SKM-1 treated with dmso at 0.1 percent for 144 hours (cell line): ENCODE measurements around the gene HS6ST3.
"Not testable (repeated sequence)": the region's sequence is repeated elsewhere in the genome, so short reads cannot be mapped to it uniquely, and the experiment has no call there.

ENCODE experiments used
- DNase-seq: peaks from one replicate; lab custom pipeline; 2025; ENCODE audit not compliant: unreplicated experiment; lab: John Stamatoyannopoulos, UW

Gene HS6ST3

DNA sequence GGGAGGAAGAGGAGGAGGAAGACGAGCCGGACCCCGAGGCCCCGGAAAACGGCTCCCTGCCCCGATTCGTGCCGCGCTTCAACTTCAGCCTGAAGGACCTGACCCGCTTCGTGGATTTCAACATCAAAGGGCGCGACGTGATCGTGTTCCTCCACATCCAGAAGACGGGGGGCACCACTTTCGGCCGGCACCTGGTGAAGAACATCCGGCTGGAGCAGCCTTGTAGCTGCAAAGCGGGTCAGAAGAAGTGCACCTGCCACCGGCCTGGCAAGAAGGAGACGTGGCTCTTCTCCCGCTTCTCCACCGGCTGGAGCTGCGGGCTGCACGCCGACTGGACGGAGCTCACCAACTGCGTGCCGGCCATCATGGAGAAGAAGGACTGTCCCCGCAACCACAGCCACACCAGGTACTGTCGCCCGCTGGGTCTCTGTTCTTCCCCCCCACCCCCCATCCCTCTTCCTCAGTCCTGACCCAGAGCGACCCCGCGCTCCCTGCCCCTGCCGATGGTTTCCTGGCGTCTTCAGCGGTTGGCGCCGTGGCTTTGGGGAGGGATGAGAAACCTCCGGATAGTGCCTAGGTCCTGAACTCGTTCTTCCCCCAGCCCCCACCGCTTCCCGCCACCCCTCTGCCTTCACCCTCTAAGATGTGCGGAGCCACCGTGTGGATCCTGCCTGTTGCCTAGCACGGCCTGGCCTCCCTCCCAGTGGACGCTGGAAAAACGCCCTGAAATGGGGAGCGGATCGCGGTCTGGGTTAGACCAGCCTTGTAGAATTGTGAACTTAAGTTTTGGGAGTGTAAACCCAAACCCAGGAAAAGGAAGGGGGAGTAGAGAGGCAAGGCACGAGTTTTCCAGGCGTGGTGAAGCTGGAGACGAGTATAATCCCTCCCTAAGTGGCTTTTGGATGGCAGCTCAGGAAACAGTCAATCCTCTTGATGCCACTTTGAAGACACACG, 1.5 kb downstream of the HS6ST3 start:
- DNase-seq = no peak

DNA sequence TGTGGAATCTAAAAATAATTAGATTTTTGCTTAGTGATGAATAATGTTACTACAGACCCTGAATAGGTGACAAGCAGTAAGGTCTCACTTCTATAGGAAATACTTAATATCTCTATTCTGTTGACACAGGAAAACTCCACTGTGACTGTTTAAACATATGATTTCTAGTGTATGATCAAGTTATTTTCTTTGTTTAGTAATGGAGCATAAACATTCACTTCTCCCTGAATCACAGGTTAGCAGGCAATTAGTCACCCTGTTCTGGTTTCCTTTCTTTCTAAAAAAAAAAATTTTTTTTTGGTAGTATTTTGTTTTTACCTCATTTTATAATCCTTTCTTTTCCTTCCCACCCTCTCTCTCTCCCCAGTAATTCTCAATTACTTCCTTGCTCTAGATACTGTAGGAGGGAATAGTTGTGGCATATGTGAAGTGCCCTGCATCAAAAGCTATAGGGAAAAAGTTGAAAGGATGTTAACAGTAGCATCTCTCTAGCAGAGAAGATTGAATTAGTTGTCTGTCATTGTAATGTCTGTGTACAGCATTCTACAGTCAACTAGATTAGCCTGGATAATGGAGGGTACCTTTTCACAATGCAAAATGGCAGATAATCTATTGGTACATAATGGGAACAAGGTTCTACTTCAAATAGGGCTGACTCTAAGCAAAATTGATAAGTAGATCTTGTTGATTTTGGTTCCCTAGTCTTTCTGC, 3.5 kb downstream of the HS6ST3 start:
- DNase-seq = no peak

DNA sequence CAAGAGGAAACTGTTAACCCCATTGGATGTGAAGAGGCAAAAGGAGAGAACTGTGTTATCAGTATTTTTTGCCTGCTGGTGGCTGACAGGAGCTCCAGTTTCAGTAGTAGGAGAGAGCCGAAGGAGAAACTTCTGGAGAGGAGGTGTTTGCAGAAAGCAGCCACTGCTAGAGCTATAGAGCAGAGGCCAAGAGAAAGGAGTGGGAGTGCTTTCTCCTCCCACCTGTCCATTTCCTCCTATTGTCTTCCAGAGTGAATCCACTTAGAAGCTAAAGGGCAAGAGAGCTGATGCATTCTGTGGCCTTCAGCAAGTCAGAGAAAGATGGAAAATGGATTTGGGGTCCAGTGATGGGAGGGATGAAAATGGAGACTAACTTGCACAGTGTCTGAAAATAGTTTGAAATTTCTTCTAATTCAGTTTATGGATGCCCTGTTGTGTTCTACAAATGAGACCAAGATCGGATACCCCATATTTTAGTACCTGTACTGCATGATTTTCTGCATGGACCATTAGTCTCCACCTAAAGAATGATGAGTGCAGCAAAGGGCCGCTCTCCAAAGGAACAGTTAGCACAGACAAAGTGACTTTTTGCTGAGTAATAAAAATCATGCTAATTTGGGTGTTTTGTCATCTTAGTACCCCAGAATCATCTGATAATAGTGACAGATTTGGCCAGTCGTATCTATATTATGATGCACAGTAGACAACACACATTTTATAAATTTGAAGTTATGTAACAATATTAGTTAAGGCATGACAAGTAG, 10.7 kb downstream of the HS6ST3 start:
- DNase-seq = no peak

DNA sequence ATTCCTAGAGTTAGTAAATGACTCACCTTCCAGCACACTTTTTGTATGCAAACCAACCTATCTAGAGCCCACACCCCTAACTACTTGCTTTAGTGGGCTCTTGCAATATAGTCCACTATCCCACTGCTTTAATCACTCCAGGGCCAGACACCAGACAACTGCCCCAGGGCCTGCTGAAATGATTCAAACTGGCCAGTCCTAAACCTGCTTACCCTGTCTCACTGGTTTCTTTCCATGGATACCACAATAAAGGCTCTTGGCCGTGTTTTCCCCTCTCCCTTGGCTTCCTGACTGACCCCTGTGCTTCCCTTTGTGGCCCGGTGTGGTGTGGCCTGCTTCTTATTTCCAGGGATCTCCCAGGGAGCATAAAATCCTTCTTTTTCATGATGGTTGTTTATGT, 14.6 kb downstream of the HS6ST3 start:
- DNase-seq = no peak

DNA sequence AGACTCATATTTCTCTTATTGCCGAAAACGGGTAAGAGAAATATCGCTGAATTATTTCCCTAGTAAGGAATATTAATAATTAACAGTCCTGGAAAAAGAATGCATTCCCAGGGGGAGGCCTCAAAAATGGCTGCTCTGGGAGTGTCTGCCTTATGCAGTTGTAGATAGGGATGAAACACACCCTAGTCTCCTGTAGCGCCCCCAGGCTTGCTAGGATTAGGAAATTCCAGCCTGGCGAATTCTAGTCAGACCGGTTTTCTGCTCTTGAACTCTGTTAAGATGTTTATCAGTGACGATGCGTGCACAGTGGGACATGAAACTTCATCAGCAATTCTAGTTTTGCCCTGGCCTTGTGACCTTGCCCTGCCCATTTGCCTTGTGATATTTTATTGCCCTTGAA, 18.2 kb downstream of the HS6ST3 start:
- DNase-seq = not testable (repeated sequence)

DNA sequence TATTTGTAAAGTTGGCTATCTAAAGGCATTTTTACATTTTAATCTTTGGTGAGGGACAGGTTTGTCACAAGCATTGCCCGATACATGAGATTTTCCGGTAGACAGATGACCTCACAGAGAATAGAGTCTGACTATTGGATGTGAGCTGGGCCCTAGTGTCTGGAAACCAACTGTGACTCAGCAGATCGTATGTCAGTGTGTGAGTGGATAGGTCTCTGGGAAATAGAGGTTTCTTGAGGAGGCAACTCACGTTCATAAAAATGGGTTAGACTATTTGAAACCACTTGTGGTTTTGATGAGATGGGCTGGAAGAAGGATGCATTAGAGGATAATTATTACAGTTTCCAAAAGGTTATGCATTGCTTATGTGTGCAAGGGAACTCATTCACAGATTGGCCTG, 19.2 kb downstream of the HS6ST3 start:
- DNase-seq = no peak

DNA sequence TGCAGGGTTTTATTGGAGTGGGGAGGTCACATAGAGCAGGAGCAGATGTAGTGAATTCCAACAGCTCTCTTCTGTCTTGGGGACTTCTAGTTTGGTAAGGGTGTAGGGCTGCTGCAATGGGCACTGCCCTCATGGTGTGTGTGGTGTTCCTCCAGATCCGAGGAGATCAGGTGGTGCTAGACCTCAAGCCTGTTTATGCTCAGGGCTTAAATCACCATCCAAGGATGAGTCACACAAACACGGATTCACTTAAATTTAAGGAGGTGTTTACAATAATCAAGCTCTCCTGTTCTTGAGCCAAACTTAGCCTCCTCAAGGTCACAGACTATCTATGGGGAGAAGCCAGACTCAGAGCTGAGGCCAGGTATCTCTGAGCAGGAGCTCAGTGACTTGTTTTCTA, 23.0 kb downstream of the HS6ST3 start:
- no peak for DNase-seq

DNA sequence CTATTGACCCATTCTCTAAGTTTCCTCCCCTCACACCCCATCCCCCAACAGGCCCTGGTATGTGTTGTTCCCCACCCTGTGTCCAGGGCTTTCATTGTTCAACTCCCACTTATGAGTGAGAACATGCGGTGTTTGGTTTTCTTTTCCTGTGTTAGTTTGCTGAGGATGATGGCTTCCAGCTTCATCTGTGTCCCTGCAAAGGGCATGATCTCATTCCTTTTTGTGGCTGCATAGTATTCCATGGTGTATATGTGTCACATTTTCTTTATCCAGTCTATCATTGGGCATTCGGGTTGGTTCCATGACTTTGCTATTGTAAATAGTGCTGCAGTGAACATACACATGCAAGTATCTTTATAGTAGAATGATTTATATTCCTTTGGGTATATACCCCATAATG, 25.5 kb downstream of the HS6ST3 start:
- DNase-seq = not testable (repeated sequence)

DNA sequence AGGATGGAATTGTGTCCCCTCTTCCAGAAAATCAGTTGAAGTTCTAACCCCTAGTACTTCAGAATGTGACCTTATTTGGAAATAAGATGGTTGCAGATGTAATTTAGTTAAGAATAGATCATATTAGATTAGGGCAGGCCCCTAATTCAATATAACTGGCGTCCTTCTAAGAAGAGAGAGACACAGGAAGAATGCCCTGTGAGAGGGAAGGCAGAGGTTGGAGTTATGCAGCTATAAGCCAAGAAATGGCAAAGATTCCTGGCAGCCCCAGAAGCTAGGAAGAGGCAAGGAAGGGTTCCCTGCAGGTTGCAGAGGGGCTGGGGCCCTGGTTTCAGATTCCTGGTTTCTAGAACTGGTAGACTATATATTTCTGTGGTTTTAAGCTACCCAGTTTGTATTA, 30.0 kb downstream of the HS6ST3 start:
- no peak for DNase-seq

DNA sequence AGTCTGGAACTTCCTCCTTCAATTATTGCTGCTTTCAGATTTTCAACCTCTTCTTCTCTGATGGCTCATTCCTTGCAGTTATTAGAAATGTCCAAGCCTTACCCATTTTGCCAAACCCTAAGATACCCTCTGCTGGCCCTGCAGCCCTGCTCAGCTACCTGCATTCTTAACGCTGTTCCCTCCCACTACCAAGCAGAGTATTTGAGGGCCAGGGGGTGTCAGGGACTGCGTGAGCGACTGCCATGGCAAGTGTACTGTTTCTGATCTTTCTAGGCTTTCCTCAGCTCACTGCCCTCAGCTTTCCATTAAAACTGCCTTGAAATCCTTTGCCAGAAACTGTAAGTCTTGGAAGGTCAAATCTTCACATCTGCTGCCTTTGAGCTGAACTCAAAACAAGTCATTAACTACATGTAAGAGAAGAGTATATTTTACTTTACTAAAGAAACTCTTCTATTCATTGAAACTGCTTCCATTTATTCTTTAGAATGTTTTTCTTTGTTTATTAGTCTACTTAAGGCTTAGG, 41.0 kb downstream of the HS6ST3 start:
- no peak for DNase-seq

DNA sequence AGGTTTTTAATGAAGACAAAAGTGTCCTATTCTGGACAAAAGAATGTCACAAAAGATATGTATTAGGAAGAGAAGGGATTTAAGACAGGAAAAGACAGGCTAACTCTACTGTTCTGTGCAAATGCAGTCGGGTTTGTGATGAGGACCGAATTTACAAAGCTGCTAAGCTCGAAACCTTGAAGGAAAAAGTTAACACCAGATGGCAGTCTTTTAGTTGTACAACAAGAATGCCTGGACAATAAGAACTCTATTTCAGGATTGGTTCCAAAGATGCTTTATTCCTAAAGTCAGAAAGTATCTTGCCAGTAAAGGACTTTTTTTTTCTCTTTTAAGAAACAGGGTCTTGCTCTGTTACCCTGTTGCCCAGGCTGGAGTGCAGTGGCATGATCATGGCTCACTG, 51.1 kb downstream of the HS6ST3 start:
- peak; percentile 6 for DNase-seq

DNA sequence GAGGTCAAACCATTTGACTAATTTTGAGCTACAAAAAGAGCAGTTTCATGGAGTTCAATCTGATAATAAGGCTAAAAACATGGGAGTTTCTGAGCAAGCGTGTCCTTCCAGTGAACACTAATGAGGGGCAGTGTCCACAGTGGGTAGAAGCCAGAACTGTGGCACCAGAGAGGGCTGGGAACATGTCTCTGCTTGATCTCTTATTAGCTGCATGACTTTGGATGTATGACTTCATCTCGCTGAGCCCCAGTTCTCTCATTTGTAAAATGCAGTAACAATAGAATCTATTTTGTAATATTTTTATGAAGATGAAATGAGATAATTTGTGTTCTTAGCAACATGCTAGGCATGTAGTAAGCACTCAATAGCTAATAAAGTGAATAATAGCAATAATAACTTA, 69.8 kb downstream of the HS6ST3 start:
- no peak for DNase-seq

DNA sequence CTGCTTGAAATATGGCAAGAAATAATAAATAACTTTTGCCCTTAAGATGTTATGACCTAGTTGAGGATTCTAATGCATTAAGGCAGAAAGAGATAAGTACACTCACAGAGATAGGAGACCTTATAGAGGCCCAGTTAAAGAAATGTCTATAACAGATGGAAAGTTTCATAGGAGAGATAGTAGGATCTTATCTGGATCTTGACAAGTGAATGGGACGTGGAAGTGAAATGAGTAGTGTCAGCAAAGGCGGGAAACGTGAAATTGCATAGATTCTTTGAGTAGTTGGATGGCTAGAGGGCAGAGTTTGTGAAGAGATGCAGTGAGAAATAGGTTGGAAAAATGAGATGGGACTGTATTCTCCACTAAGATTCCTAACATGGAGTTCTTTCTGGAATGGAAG, 71.2 kb downstream of the HS6ST3 start:
- no peak for DNase-seq

DNA sequence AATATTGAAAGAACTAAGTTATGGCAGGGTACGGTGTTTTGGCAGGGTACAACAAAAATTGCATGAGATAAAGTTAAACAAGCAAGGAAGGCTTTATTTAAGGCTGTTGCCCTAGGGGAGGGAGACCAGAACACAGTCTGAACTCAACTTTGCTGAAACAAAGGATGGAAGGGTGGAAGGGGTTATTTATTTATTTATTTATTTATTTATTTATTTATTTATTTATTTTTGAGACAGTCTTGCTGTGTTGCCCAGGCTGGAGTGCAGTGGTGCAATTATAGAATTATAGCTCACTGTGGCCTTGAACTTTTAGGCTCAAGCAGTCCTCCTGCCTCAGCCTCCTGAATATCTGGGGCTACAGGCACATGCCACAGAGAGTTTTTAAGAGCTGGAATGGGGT, 75.9 kb downstream of the HS6ST3 start:
- DNase-seq = no peak

DNA sequence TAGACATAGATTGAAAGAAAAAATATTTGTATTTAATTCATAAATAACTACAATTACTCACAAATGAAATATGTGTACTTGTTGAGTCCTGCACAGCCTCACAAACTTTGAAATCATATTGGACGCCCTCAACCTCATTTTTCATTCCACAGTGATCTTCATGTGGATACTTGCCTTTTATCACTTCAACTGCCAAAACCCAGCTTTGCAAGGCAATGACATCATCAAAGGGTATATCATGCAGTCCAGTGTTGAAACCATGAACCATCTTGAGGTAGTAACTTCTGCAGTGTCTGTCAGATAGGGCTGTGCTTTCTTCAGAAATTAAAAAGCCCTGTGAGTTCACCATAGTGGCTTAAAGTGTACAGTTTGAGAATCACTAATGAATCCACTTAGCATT, 82.2 kb downstream of the HS6ST3 start:
- DNase-seq = no peak

DNA sequence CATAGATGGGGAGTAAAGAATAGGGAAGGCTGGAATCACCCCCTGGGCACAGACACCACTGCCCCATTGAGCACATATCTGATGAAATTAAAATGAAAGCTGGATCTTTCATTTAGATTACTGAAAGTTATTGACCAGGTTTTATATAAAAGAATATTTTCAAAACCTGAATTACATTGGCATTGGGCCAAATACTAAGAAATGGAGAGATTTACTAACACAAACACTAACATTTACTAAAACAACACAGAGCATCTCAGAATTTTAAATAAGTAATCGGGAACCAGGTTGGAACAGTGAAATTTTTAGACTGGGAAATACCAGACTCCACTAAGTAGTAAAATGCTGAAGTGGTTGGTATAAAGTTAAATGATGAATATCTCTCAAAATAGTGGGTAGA, 88.9 kb downstream of the HS6ST3 start:
- DNase-seq = no peak

DNA sequence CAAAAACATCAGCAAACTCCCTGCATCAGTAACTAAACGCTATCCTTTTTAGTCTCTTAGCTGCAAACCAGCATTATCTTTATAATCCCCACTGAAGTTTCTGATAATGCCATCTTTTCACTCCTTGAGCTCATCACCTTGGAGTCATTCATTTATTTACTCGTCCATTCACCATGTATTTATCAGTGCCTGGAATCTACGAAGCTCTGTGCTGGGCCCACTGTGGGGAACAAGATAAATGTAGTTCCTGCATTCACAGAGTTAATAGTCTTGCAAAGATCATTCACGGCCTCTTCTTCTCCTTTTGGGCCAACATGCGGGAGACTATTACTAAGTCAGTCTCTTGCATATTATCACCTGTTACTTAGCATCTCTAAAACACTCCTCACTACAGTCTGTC, 89.4 kb downstream of the HS6ST3 start:
- DNase-seq = no peak

DNA sequence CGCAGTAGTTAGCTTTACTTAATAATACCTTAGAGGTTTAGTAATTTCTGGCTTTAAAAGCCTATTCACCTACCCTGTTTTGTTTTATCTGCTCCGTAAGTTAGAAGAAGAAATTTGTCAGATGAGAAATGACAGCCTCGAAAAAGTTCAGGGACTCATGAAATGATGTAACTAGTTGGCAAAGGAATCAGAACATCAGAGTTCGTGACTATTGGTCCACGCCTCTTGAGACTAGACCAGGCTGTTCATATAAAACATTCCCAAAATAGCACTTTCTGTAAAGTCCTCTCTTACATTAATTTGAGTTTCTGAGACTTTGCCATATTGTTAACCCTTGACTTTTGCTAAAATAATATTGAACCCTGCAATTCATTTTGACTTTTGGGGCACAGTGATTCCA, 92.0 kb downstream of the HS6ST3 start:
- DNase-seq = no peak

DNA sequence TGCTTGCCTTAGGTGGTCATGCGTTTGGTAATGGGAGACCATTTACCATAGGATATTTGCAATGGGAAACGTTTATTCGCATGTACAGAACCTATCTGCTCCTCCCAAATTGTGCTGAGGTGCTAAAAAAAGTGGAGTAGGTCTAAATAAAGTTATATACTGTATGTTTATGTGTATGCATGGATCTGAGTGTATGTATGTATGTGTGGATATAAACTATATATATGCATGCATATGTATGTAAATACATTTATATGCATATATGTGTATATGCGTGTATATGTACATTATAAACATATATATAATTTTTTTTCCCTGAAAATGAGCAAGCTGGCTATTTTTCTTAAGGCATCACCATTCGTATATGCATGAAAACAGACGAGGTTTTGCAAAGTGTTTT, 95.9 kb downstream of the HS6ST3 start:
- no peak for DNase-seq

DNA sequence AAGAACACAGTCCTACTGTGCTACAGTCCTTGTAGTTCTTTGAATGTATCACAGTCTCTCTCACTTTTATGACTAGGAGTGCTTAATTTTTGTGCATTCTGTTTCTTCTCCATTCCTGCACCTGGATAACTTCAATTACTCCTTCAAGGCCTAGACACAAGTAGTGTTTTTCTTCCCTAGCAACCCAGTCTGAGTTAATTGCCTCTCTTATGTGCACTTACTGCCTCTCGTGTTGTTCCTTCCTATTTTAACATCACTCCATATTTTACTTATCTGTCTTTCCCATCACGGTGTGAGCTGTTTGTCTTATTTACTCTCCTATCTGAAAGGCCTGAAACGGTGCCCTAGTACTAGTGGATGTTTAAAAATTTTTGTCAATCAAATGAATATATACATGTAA, 101.5 kb downstream of the HS6ST3 start:
- no peak for DNase-seq

DNA sequence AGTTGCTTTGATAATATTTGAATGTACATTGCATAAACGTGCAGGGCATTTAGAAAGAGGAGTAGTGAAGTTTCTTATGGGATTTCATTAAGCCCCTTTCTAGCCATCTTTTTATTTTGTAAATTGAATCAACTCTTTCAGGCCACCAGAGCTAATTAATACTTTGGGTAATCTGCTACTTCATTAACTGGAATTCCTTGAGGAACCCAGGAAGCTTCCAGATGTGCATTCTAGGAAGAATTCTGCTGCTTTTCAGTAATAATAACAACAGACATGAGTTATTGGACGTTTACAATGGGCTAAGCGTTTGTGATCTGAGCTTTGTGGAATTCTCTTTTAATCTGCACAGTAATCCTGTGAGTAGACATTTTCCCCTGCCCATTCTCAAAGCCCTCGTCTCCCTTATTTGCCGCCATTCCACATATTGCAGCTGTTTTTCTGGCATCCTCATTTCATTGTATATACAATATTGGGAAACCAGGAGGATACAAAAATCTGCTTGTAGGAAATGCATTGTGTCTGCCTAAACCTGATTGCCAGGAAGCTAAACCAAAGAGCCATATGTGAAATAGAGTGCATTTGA, 103.9 kb downstream of the HS6ST3 start:
- DNase-seq = no peak
